HG03565 (cell line): ENCODE measurements around the gene PRDM16.
"Not testable (repeated sequence)": the region's sequence is repeated elsewhere in the genome, so short reads cannot be mapped to it uniquely, and the experiment has no call there.

Experiments
- ATAC-seq: cut with Tn5 transposase; IDR thresholded peaks from one replicate; pipeline ENCODE4 v1.9.1; 2021; ENCODE audit warnings: mild to moderate bottlenecking, moderate library complexity; ENCODE audit not compliant: unreplicated experiment

Gene PRDM16

DNA sequence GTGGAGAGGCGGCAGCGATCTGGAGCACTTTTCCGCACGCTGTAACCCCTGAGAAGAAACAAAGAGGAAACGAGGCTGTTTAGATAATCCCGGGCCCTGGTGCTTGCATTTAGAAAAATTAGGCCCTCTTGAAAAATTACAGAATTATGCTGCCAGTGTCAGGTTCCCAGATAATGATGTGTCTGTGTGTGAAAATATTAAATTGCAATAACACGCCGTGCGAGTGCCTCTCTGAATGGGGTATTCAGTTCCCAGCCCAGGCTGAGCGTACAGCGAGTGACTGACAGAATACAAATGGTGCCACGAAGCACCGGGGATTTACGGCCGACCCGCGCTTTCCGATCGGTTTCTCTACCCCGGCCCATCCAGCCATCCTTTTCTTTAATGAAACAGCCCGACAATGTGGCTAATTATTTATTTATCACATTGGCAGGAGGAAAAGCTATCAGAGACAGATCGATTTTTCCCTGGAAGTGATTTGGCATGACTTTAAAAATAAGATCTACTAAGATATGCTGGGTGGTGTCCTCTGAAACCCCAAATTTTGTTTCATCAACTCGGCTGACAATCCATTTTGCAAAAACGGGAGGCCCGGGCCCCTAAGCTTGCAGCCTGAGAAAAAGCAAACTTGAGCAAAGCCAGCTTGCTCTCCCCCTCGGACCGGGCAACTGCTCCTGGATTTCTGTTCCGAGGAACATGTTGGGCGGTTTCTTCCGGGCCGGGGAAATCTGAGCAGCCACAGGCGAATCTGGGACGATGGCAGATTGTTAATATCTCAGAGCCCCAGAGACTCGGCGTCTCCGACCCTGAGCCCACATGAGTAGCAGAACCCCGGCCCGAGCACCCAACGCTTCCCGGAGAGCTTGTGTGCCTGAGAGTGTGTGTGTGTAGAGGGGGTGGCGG, 11.3 kb downstream of the PRDM16 start:
- no peak for ATAC-seq

DNA sequence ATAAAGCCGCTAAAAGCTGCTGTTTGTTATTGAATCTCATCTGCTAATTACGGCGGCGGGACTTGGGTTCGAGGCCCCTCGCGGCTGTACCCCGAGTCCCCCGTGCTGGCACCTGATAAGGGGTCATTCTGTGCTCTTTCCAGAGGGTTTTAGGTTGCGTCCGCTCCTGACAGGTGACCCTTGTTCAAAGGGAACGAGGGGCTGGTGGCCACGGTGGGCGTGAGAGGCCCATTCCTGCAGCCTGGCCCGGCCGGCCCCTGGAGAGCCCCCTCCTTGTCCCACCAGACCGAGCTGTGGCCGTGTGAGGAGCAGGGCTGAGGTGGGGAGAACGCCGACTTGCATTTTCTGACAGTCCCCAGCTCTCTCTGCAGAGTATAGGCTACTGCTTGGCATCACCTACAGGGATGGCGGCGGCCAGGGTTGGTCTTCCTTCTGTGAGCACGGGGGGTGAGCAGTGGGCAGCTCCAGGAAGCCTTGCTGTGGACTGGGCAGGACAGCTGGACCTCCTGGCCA, 12.2 kb downstream of the PRDM16 start:
- no peak for ATAC-seq

DNA sequence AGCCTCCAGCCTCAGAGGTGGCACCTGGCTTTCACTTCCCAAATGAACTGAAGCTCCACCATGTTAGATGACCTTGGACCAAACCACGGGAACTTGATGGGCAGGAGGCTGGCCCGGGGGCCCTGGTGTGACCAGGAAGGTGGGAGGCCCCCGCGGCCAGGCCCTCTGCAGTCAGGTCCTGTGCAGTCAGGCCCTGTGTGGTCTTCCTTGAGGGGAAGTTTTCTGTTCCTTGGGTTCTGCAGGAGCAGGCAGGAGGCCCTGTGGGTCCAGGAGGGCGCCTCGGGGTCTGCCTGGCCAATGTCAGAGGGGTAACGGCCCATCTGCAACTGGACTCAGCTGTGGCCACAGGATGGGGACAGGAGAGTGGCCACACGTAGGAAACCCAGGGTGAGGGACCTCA, 13.0 kb downstream of the PRDM16 start:
- no peak for ATAC-seq

DNA sequence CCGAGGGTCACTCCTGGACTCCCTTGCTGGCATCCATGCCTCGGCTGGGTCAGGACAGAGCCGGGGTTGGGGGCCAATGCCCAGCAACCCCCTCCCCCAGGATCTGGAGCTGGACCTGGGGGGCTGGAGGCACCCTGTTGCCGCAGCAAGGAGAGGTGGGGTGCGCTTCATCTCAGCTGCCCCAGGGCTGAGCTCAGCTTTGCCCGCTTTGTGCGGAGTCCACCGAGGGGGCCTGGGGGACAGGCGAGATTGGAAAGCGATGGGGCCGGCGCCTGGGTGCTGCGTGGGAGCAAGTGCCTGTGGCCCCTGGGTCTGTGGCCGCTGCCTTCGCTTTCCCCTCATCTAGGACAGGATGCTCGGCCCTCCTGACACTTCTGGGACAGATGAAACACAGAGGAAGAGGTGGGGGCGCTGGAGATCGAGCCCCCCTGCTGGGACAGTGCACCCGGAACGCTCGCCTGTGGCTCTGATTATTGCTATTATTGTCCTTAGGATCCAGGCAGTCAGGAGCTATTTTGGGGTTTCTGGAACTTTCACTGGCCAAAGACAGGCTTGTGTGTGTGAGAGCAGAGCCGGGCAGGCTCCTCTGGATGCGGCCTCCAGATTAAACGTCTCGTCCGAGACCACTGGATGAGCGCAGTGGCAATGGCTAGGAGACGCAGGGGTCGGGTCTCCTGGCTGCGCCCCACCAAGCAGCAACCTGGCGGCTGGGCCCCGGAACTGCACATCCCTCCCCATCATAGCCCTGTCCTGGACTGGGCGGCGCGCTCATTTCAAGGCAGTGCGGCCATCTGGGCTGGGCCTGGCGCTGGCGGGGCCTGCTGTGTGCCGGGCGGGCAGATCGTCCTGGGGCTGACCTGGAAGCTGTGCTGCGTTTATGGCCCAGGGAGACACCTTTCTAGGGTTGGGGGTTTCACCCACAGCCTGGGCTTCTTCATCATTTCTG, 13.8 kb downstream of the PRDM16 start:
- ATAC-seq = no peak

DNA sequence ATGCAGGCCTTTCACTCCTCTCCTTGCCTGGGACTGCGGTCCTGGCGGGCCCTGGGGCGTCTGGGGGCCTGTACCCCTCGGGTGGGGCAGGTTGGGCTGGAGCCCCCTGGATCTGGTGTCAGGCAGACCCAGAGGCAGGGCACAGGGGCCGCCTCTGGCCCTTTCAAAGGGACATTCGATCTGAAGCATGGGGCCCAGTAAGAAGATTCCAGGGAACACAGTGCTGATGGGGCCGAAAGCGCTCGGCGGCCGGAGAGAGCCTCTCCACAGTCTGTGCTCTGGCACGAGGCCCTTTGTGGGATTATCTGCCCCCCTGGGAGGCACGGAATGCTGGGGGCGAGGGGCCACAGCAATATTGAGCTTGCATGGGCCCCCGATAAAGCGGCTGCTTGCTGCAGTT, 15.2 kb downstream of the PRDM16 start:
- no peak for ATAC-seq

DNA sequence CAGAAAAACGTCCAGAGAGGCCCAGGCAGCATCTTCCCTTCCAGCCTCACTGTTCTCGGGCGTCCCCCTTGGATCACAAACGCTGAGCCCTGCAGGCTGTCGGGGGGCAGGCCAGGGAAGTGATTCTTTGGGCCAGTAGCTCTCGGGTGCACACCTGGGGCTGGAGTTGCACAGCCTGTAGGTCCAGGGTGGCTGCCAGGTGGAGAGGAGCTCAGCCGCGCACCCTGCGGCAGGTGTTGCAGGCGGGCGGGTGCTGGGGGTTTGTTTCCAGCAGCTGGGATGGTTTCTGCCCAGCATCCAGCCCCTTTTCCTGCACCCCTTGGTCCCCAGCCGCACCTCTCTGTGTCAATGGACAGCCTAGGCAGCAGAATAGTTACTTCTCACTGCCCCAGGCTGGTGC, 15.7 kb downstream of the PRDM16 start:
- no peak for ATAC-seq

DNA sequence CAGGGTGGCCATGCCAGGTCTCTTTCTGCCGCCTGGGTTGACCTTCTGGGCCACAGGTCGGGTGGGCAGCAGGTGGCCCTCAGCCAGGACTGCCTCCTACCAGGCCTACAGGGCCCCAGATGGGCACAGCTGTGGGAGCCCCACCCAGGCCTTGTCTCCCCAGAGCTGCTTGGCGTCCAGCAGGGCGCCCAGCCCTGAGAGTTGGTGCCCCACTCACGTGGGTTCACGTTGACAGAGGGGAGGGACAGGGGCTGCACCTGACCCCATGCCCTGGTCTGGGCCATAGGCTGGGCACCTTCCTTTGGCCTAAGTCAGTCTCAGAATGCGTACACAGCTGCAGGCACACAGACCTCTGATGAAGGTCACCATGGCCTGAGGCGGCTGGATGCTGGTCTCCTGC, 16.7 kb downstream of the PRDM16 start:
- ATAC-seq = no peak

DNA sequence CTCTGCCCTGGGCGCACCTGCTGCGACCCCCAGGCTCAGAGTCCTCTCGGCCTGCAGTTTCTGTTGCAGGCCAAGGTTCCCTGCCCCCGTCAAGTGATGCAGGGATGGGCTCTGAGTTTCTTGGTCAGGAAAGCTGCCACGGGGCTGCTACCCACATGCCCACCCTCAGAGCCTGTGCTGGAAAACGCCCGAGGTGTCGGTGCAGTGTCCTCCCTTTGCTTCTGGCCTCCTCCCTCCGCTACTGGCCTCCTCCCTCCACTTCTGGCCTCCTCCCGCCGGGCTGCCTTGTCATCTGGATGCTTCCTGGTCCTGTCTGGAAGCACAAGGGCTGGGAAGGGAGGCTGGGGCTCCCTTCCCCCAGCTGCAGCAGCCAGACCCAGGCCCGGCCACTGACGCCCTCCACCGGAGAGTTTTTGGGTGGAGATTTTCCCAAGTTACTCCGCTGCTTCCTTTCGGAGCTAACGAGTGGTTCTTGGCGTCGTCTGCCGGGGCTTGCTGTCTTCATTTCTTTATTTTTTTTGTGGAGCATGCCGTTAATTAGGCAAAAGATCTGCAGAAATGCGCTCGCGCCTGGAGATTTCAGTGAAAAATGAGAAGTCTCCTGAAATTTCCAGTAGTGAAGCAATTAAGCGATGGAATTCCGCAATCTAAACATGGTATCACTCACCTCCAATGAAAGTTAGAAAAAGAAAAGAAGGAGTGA, 17.4 kb downstream of the PRDM16 start:
- no peak for ATAC-seq

DNA sequence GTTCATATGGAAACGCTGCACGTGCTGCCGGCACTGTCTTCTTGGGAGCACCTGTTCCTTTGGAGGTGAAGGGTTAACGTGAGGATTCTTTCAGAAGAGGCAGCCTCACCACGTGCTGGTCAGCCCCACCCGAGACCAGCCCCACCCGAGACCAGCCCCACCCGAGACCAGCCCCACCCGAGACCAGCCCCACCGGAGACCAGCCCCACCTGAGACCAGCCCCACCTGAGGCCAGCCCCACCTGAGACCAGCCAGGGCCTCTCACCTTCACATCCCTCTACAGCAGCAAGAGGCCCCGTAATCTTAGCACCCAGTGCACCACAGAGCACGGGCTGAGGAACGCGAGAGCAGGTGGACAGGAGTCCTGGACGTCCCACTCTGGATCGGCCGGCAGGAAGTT, 18.0 kb downstream of the PRDM16 start:
- ATAC-seq = no peak

DNA sequence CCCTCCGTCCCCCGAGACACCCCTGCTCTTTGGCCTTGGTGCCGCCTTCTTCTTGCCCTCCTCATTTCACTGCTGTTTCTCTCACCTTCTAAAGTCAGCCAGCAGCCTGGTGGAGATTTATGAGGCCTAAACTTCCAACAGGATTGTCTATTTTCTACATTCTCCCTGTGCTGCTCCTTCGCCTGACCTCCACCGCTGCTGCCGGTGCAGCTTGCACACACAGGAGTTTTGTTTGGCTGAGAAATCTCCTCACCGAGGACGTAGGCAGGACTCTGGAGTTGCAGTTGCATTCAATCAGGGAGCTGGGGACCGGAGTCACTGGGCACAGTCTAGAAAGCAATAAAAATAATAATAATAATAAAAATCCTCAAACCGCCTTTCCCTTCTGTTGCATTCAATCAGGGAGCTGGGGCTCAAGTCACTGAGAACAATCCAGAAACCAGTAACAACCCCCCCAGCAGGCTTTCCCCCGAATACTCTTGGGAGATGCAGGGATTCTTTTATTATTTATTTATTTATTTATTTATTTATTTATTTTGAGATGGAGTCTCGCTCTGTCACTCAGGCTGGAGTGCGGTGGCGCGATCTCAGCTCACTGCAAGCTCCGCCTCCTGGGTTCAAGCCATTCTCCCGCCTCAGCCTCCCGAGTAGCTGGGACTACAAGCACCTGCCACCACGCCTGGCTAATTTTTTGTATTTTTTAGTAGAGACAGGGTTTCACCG, 19.1 kb downstream of the PRDM16 start:
- not testable (repeated sequence) for ATAC-seq

DNA sequence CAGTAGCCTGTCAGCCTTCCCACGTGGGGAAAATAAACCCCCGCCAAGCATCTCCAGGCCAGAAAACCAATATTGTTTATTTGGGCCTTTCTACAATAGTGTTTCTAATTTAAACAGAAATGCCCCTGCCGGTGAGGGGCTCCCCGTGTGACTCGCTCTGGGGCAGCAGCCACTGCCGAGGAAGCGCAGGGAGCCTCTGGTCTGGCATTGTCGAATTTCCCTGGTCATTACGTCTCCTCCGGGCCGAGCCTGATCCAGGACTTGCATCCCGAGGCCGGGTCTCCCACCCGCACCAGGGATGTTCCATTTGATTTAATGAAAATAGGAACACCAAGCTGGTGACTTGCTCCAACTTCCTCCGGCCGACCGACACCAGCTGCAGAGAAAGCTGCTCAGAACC, 20.5 kb downstream of the PRDM16 start:
- ATAC-seq = no peak

DNA sequence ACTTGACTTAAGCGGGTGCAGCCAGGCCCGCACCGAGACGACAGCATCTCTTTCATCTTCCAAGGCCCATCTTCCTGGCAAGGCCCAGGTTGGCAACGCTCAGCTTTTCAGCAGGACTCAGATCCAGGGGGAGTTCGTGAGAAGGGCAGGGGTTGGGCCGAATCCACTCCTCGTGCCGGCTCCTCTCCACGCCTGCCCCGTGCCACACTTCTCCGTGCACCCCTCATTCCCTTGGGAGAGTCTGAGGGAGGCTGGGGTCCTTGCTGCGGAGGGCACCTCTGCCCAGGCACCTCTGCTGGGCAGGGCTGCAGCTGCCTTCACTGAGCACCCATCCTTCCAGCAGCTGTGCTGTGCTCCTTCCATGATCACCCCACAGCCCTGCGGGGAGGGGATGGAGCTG, 22.3 kb downstream of the PRDM16 start:
- no peak for ATAC-seq

DNA sequence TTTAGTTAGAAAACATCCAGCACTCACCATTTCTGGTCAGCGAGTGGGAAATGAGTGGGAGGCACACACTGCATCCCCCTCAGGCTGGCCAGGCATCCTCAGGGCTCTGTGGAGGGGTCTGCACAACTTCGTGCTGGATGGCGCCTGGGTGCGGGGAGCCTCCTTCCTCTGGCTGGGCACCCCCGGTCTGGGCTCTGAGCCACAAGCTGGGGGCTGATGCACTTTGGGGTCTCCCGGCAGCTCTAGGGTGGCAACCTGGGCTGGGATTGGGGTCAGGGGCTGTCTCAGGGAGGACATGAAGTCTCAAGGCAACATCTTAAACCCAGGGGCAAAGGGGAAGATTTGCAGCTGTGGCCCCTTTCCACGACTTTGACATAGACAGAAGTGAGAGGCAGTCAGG, 23.5 kb downstream of the PRDM16 start:
- ATAC-seq = no peak

DNA sequence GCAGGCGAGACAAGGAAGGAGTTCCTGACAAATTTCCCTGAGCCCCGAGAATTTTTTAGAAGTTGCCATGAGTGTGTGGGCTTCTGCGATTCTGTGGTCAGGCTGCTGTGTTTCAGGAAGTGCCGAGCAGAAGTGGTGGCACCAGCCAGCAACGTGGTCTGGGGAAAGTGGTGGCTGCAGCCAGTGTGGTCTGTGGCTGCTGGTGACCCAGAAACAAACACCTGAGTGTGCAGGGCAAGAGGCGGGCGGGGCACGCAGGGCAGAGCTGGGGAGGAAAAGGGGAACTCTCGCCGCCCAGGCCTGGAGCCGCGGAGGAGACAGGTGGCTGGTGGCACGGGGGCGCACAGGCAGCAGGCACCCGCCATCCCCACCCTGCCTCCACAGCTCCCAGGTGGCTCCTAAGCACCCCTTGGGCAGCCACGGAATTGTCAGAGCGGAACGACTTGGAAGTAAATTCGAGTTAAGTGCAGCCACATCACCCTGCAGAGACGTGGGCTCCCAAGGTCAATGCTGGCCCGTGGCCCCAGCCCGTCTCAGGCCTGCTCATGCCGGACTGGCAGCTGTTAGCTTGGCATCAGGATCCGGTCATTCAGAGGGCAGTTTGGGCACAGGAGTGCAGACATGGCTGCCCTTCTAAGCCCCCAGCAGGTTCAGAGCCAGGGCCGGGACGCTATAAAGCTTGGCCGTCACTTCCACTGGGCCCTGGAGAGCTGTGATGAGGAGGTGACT, 25.1 kb downstream of the PRDM16 start:
- ATAC-seq = no peak

DNA sequence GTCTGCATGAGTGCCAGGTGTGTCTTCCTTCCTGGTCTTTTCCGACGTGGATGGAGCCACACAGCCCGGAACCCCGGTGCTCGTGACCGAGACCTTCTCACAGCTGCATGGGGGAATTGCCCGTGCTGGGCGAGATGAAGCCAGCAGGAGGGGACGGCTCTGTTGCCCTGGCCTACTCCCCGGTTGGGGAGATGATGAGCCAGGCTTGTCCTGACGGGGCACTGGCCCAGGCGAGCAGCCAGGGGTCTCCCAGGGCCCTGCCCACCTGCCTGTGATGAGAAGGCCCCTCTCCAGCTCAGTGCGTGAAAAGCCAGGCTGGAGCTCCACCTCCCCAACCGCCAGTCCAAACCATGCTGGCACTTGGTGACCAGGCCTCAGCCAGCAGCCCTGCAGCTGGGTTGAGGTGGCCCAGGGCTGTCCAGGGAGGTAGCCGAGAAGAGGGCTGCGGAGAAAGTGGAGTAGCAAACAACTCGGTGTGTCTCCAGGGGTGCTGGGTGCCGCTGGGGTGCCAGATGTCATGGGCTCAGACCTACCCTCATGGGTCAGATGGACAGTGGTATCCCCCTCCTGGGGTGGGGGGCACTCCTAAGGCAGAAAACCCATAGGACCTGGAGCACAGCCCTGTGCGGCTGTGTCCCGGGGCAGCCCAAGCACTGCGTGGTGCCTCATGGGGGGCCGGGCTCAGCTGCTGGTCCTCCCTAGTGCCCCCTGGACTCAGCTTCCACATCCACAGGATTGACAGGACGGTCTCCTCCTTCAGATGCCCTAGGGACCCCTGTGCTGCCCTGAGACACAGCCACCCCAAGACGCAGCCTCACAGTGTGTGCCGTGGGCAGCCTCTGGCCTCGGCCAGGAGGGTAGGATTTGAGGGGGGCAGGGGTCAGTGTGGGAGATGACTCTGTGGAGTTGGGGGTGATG, 26.1 kb downstream of the PRDM16 start:
- ATAC-seq = no peak

DNA sequence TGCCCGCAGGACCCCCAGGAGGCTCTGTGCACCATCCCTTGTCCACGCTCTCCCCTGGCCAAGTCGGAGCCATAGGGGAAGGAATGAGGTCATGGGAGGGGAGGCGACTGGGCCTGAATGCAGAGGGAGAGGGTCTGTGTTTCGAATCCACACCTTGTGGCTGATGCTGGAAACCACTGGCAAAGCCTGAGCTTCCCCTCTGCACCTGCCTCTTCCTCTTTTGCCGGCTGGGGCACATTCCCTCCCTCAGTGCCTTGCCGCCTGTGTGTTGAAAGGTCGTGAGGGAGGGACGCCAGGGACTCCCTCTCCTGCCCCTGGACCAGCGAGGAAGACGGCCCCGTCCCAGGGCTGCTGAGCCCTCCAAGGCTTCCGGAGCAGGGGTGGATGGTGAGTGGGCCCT, 27.3 kb downstream of the PRDM16 start:
- ATAC-seq = no peak

DNA sequence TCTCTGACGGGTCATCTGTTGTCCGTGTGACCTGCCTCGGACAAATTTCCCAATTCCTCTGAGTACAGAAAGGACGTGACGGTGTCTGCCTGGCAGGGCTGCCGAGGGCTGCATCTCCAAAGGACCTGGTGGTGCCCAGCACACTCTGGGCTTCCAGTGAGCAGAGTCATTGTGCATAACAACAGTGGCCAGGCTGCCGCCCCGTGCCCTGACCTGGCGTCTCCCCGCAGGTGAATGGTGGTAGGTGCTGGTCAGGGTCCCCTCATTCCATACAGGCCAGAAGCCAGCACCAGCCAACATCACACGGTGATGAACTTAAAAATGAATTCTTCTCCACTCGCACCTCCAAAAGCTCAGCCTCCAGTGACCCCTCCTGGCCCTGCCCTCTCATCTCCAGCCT, 28.2 kb downstream of the PRDM16 start:
- ATAC-seq = no peak

DNA sequence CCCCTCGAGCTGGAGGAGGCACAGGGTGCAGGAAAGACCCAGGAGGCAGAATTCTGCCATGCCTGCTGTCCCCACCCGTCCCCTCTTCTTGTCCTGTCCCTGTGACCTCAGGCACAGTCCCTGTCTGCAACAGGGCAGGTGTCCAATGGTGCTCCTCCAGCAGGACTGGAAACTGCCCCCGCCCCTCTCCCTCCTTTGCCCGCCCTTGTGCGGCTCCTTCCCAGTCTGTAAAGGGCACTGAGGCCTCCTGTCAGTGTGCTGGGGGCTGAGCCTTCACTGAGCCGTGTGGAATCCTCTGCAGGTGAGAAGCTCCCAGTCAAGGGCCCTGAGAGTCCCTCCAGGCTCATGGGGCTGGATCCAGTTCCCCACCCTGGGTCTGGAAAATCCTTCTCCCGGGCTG, 28.9 kb downstream of the PRDM16 start:
- ATAC-seq = no peak

DNA sequence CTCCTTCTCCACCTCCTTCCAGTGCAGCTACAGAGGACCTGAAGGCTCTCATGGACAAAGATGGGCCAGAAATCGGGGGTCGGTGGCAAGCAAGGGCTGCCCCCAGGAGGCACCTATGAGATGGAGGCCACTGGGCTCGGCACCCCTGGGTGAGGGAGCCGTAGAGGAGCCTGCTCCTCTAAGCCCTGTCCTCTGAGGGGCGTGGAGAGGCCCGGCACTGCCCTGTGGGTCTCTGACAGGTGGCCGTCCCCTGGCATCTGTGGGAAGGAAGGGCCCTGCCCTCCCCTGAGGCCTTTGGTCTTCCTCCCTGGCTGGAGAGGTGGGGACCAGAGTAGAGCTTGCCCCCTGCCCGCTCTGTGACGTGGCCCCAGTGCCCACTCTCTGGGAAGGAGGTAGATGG, 30.9 kb downstream of the PRDM16 start:
- ATAC-seq = no peak
